ENCODE results near the gene SEMA3D.

SEMA3D gene

DNA sequence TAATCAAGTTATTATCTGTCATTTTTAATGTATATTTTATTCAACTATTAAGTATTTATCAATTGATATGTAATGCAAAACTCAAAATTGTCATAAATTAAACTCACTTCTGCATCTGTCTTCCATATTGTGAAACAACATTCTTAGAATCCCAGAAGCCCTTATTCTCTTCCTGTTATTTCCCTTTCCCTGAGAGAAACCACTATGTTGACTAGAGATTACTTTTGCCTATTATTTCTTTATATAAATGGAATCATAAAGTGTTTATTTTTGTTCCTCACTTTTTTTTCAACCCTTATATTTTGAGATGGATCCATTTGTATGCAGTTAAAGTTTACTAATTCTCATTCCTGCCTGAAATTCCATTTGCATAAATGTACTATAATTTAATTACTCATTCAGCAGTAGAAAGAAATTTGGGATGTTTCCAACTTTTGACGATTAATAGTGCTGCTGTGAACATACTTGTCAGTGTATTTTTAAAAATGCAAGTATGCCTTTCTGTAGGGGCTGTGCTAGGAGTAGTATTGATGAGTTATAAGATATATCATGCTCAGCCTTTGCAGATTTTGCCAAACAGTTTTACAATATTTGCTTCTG lies 211.2 kb downstream of the SEMA3D start:
- no peak for DNase-seq

DNA sequence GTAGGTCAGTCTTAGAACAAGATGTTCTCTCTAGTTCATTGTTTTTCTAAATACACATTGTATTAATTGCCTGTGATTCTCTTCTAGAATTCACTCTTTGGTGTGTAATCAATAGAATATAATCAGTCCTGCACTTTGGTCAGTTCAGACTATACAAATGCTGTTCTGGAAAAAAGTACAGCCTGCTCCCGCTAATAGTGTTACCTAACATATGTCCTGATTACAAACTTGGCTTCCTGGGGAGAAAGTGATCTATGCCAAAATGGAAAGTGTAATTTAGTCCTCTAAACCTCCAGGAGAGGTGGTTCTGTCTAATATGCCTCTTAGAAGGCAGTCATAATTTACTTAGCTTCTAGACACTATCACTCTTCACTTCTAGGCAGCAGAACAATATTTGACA lies 215.5 kb downstream of the SEMA3D start:
- no peak for DNase-seq

DNA sequence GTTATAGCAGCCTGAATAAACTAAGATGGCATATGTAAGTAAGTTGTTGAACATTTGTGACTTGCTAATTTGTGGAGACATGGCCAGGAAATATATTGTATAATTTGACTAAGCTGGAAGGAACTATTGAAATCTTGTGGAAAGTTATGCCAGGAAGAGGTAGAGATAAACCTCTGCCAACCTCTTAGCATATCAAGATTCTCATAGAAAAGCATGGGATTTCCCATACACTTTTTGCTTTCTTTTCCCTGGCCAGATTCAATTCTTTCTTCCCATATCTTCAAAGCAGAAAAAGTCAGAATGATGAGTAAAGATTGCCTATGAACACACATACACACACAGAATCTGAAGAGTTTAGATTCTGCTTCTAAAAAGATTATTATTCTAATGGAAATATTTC lies 216.2 kb downstream of the SEMA3D start:
- DNase-seq: no peak

DNA sequence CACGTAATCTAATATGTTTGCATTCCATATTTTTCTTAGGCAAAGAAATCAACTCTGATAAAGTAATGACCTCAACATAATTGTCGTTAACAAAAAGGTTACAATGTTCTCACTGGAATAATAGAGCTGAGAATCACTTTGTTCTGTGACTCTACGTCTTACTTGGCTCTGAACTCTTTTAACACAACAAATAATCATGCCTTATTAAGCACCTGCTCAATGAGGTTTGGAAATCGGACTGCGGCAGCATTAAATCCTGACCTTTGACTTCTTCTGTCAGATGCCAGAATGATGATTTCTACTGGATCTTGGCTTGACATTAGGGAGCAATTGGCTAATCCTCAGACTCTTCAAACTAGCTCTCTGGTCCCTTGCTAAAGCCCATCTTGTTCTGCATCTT lies 233.6 kb downstream of the SEMA3D start:
- no peak for DNase-seq

DNA sequence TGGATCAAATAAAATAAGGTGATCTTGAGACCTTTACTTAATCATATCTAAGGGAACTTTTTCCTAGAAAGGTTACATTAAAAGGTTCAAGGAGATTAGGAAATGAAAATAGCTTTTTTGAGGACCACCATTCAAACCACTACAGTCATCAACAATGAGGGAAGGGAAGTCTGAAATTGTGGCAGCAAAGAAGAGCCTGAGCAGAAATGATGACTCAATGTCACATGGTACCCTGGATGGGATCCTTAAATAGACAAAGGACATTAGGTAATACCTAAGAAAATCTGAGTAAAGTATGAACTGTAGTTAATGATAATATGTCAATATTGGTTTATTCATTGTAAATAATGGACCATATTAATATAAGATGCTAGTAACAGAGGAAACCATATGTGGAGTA lies 236.0 kb downstream of the SEMA3D start:
- no peak for DNase-seq

DNA sequence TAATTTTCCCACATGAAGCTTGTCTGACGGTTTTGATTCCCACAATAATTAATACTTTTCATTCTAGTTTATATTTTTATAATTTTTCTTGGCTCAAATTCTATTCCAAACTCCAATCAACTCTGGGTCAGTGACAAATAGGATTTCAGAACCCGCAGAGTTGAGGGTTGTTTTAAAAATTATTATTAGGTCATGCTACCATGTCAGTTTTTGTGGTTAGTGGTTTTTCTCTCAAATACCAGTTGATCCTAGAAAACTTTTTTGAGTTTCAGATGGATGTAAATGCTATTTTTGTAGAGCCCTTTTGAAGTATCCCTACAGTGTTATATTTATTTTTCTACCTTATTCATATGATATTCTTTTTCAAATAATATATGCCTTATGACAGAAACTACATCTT lies 237.4 kb downstream of the SEMA3D start:
- DNase-seq: no peak

DNA sequence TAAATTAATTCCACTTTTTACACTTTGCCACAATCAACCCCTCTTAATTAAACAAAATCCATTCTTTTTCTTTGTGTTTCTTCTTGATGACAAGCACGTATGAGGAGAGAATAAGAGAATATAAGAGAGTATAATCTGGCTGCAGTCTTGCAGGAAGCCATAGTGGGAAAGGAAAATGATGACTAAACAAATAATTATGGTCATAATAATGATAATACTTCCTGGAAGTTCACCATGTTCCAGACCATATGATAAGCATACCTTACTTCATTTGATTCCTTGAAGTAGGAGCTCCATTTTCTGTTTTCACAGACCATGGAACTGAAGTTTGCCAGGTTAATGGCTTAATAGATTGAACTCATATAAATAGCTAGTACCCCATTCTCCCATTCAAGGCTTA lies 237.8 kb downstream of the SEMA3D start:
- DNase-seq: no peak

DNA sequence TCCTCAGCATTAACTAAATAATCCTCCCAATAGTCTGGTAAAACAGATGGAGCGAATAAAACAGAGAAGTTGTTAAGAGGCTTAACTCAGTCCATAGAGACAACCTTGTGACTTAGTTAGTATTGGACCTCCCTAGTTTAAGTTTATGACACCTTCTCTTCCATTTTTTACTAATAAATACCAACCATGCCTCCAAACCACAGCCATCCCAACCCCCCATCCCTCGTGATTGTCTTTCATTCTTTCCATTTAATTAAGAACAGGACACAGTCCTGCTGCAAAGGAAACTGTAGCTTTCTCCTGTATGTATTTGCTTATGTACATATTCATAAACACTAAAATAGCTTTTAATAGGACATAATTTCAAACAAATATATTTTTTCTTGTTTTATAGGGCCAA lies 238.2 kb downstream of the SEMA3D start:
- DNase-seq: no peak

DNA sequence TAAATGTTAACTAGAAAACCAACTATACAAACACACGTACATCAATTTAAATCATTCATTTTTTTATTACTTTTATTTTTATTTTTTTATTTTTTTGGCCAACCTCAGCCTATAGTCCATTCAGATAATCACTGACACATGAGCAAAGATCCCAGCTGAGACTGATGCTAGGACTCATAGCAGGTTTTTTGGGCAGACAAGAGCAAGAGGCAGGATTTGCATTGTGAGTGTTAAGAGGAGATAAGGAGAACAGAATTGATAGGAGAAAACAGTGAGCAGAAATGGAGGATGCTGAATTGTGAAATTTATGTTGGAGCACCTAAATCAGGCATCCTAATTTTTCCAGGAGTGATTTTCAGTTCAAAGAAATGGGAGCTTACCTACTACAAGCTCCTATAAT lies 240.3 kb downstream of the SEMA3D start:
- DNase-seq: no peak
